Thyroid gland (tissue), 4 donors: ENCODE results near the gene INKA1.

Source experiments
- CTCF ChIP-seq, 6 experiments: fragments of 200-600 bp in 3 of 6; fragments of 450-650 bp in 3 of 6; sonication (generic) in 3 of 6; IDR thresholded peaks; one replicate each; pipeline ENCODE4 v1.5.1; 2016 to 2019; ENCODE audit warnings: antibody characterized with exemption in 6 of 6, mild to moderate bottlenecking in 2 of 6, inconsistent platforms in 1 of 6, moderate library complexity in 1 of 6
- POLR2A ChIP-seq, 2 donors: fragments of 450-650 bp; IDR thresholded peaks; one replicate each; pipeline ENCODE4 v1.6.1; 2017; ENCODE audit warnings: antibody characterized with exemption in 2 of 2, mild to moderate bottlenecking in 2 of 2, moderate library complexity in 1 of 2

- TF ChIP-seq POLR2A (IDR thresholded peaks at IDR 0.05) (no peak), CTCF (IDR thresholded peaks at IDR 0.05) (no peak)
Observed at GRCh38 chr3:49759226-49759625, 43.8 kb upstream of the INKA1 start.
